Measurements from ENCODE around the gene ASXL1.
"Not testable (repeated sequence)": the region's sequence is repeated elsewhere in the genome, so short reads cannot be mapped to it uniquely, and the experiment has no call there.

ASXL1 gene

GRCh38 chr20:32357869-32358631 lies at the start of gene ASXL1:
ASXL1 (plus strand) TSS chr20:32358331; CDS start chr20:32358776, 445 bp downstream.
- DNase-seq, result peak; percentile 73 to 99 (median 96)

GRCh38 chr20:32312718-32313424 lies 45.3 kb upstream of the ASXL1 start:
- DNase-seq, result no peak

GRCh38 chr20:32314768-32315167 lies 43.4 kb upstream of the ASXL1 start:
- DNase-seq, result no peak

- DNase-seq, result no peak
These were observed 42.7 kb upstream of the ASXL1 start for GRCh38 chr20:32315399-32315798.

GRCh38 chr20:32315891-32316290 lies 42.2 kb upstream of the ASXL1 start:
- DNase-seq, result no peak

- no peak for DNase-seq
These were observed 41.5 kb upstream of the ASXL1 start for GRCh38 chr20:32316667-32317066.

- DNase-seq, result no peak
These were observed 39.0 kb upstream of the ASXL1 start for GRCh38 chr20:32319100-32319499.

- no peak for DNase-seq
These were observed 37.8 kb upstream of the ASXL1 start for GRCh38 chr20:32320305-32320704.

GRCh38 chr20:32321390-32321789 lies 36.7 kb upstream of the ASXL1 start:
- no peak for DNase-seq

GRCh38 chr20:32322260-32322659 lies 35.9 kb upstream of the ASXL1 start:
- DNase-seq, result not testable (repeated sequence)

GRCh38 chr20:32323761-32324160 lies 34.4 kb upstream of the ASXL1 start:
- not testable (repeated sequence) for DNase-seq

GRCh38 chr20:32325706-32326503 lies 32.2 kb upstream of the ASXL1 start:
- no peak for DNase-seq

GRCh38 chr20:32326504-32326845 lies 31.7 kb upstream of the ASXL1 start:
- DNase-seq, result no peak

GRCh38 chr20:32327087-32327681 lies 30.9 kb upstream of the ASXL1 start:
- no peak for DNase-seq

GRCh38 chr20:32329817-32330554 lies 28.1 kb upstream of the ASXL1 start:
- DNase-seq, result no peak

GRCh38 chr20:32330555-32330897 lies 27.6 kb upstream of the ASXL1 start:
- no peak for DNase-seq

- DNase-seq, result no peak
These were observed 25.5 kb upstream of the ASXL1 start for GRCh38 chr20:32332614-32333013.

- no peak for DNase-seq
These were observed 24.7 kb upstream of the ASXL1 start for GRCh38 chr20:32333181-32333987.

GRCh38 chr20:32333988-32334885 lies 23.9 kb upstream of the ASXL1 start:
- DNase-seq, result no peak

GRCh38 chr20:32336918-32337347 lies 21.2 kb upstream of the ASXL1 start:
- DNase-seq, result no peak

Data from C1 segment of cervical spinal cord (tissue), 14 donors.